ENCODE results near the gene ENTPD8.
"Not testable (repeated sequence)": the region's sequence is repeated elsewhere in the genome, so short reads cannot be mapped to it uniquely, and the experiment has no call there.

ENTPD8 gene

GRCh38 chr9:137475666-137476065, 34.5 kb upstream of the ENTPD8 start:
- DNase-seq (ENCODE audit: low read depth): no peak

DNA sequence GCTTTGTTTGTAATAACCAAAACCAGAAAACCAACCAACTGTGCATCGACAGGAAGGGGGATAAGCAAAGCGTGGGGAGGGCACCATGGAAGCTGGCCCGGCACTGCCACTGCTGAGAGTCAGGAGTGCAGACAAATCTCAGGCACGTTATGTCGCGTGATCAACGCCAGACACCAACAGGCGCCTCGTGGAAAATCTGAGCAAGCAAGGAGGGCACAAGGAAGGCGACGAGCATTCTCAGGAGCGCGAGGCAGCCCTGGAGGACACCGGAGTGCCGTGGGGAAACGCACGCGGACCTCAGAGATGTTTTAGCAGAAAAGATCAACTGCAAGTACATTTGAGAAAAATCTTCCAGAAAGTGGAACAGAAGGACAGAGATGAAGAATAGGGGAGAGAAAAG, 33.1 kb upstream of the ENTPD8 start:
- DNase-seq (ENCODE audit: low read depth): no peak

DNA sequence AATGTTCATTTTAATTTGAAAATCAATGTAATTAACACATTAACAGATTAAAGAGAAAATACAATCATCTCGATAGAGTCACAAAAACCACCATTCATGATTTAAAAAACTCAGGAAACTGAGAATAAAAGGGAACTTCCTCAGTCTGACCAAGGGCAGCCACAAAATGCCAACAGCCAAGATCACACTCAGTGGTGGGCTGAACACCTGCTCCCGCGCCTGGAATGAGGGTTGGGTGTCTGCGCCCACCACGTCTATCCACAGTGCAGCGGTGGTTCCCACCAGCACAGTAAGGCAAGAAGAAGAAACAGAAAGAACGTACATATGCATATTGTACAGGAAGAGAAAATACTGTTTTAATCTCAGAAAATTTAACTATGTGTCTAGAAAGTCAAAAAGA, 29.6 kb upstream of the ENTPD8 start:
- no peak for DNase-seq (ENCODE audit: low read depth)

DNA sequence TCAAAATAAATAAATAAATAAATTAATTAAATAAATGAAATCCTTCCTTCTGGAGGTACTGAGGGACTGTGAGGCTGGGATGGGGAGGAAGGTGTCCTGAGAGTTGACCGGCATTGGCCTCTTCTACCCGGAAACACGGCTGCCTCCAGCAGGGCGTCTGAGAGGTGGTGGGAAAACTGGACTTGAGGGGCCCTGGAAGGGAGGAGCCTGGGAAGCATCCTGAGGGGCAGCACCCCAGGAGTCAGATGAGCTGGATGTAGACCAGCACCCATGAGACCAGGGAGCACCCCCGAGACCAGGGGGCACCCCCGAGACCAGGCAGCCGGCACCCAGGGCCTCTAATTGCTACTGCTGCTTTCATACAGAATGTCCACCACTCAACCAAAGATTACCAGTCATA, 26.7 kb upstream of the ENTPD8 start:
- DNase-seq (ENCODE audit: low read depth): no peak

DNA sequence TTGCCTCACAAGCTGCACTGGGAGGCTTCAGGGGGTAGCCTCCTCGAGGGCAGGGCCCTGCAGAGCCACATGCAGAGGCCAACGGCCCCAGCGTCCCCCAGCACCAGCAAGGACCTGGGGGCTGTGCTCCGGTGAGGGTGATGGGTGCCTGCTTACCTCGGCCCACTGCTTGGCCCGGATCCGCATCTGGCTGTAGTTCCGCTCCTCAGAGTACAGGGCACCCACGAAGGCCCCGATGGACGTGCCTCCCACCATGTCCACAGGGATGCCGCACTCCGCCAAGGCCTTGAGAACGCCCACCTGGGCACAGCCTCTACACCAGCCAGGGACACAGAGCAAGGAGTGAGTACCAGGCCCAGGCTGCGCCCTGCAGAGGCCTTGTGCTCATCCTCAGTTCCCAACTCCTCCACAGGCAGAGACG, 26.0 kb upstream of the ENTPD8 start:
- no peak for DNase-seq (ENCODE audit: low read depth)

DNA sequence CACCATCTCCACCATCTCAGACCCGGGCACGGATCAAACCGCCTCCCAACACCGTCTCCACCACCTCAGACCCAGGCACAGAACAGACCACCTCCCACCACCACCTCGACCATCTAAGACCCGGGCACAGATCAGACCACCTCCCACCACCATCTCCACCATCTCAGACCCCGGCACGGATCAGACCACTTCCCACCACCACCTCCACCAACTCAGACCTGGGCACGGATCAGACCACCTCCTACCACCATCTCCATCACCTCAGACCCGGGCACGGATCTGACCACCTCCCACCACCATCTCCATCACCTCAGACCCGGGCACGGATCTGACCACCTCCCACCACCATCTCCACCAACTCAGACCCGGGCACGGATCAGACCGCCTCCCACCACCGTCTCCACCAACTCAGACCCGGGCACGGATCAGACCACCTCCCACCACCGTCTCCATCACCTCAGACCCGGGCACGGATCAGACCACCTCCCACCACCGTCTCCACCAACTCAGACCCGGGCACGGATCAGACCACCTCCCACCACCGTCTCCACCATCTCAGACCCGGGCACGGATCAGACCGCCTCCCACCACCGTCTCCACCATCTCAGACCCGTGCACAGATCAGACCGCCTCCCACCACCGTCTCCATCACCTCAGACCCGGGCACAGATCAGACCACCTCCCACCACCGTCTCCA, 25.4 kb upstream of the ENTPD8 start:
- DNase-seq (ENCODE audit: low read depth): not testable (repeated sequence)

DNA sequence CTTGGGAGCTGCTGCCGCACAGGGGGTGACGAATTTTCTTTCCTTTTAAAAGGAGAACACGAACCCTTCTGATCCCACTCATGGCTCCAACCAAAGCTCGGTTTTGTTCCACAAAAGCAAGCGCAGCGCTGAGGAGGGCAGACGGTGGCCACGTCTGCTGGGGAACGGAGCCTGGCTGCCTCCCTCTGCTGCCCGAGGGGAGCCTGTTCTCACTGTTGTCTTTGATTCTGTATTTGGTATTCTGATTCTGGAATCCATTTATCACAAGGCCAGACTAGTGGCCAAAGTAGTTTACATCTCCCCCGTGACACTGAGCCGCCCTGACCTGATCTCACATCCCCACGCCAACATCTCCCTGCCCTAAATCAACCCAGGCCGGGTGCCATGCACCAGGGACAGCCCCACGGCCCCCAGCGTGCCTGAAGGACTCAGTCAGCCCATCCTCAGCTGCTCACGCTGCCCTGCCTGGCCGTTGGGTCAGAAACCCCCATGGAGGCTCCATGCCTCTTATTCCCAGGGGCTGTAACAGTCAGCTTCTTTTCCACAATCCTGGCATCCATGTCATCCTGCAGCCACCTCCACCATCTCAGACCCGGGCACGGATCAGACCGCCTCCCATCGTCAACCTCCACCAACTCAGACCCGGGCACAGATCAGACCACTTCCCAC, 24.7 kb upstream of the ENTPD8 start:
- DNase-seq (ENCODE audit: low read depth): no peak

DNA sequence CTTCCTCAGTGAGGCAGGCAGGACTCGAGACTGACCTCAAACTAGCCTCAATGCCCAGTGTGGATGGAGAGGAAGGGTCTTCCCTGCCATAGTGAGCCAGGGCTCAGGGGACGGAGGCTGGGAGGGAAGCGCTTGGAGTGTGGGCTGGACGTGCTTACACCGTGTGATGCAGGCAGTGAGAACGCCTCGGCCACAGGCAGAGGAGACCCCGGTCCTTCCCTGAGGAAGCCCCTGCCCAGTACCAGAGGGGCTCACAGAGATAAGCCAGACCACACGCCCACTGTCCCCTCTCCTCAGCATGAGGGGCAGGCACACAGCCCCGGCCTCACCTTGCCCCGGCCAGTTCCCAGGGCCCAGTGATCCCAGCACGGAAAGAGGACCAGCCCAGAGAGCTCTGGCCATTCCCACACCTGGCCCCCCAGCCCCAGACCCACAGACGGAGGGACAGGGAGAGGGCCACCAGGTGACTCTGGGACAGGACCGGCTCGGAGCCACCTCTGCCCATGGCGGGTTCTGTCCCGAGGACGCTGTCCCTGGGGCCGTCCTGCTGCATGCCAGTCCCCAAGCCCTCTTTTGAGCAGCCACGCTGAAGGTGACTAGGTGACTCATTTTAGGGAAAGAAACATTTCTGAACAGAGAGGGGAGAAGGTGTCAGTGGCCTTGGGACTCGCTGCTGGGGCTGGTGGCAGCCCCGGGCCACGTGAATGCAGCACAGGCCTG, 24.0 kb upstream of the ENTPD8 start:
- no peak for DNase-seq (ENCODE audit: low read depth)

GRCh38 chr9:137464291-137464999, 23.3 kb upstream of the ENTPD8 start:
- no peak for DNase-seq (ENCODE audit: low read depth)

DNA sequence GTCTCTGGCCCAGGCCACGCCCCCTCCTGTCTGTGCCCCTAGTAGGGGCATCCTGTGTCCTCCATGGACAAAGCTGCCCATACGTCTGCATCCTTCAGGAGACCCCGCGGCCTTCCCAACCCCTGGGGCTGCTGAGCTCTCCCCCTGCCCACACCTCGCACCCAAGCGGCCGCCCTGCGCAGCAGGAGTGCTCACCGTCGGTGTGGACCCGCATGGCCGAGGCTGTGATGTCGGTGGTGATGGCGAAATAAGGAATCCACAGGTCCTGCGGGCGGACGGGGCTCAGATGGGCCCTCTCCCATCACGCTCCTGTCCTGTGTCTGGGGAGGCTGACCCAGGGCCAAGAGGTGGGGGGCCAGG, 22.8 kb upstream of the ENTPD8 start:
- no peak for DNase-seq (ENCODE audit: low read depth)

GRCh38 chr9:137462986-137463930, 22.1 kb upstream of the ENTPD8 start:
- DNase-seq (ENCODE audit: low read depth): no peak

- no peak for DNase-seq (ENCODE audit: low read depth)
These were observed 21.3 kb upstream of the ENTPD8 start for GRCh38 chr9:137462396-137462985.

DNA sequence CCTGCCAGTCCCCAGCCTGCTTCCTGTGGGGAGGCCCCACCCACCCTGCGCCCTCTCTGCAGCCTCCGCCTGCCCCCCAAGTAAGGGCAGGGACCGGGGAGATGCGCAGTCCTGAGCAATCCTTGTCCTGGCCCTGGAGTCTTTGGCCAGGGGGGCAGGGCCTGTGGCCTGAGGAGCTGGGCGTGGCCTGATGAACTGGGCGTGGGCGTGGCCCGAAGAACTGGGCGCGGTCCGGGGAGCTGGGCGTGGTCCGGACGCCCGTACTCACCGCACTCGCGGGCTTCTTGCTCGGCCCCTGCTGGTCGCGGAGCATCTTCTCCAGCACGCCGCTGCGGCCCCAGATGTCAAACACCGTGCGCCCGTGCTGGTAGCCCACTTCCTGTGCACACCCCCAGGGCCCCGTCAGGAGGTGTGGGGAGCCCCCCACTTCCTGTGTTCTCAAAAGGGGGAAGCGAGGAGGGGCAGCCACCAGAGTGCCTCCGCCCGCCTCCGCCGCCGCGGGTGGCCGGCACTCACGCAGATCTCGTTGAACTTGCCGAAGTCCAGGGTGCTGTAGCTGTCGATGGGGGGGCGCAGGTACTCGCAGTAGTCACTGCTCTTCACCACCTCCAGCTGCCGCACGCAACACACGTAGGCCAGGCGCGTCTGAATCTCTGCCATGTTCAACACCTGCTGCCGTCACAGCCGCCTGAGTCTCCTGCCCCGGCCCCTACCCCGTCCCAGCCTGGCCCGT, 20.7 kb upstream of the ENTPD8 start:
- no peak for DNase-seq (ENCODE audit: low read depth)

DNA sequence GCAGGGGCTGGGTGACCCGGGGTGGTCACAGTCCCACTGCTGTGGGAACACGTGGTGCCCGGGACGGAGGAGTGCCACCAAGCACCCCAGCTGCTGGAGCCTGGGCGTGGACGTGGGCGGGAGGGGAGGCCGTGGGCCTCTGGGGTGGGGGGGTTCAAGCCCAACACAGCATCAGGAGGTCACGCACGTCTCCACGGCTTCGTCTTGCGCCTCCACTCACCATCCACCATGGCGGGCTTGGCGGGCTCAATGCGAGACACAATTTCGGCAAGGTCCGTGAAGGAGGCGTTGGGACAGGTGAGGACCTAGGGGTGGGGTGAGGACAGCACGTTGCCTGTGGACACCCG, 20.1 kb upstream of the ENTPD8 start:
- DNase-seq (ENCODE audit: low read depth): no peak

- DNase-seq (ENCODE audit: low read depth): no peak
These were observed 19.5 kb upstream of the ENTPD8 start for GRCh38 chr9:137460363-137461315.

DNA sequence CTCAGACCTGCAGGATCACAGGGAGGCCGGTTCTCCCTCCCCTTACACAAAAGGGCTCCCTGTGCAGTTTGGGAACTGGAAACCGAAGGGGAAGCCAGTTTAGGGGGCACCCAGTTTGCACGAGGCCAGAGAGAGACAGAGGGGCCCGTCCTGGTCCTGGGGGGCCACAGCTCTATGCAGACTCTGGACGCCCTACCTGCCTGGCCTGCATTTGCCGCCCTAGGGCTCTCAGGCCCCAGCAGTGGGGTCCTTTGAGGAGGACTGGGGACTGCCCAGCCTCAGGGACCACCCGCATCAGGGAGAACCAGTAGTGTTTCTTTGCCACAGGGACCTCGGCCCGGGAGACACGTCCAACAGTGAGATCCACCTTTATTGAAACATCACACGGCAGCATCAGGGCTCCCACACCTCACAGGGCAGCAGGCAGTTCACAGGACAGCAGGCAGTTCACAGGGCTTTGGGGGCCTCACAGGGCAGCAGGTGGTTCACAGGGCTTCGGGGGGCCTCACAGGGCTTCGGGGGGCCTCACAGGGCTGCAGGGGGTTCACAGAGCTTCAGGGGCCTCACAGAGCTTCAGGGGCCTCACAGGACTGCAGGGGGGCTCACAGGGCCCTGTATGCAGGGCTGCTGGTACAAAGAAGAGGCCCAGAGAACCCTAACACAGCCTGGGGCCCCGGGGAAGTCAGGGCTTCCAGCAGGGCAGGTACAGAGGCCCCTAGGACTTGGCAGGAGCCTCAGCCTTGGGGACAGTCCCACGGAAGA, 18.6 kb upstream of the ENTPD8 start:
- no peak for DNase-seq (ENCODE audit: low read depth)

- peak; percentile 29 for DNase-seq (ENCODE audit: low read depth)
These were observed 18.0 kb upstream of the ENTPD8 start, which contains the start of gene NSMF for GRCh38 chr9:137459152-137459600. TSS of gene NSMF (minus strand) at chr9:137459334. CDS start at chr9:137459102, 232 bp downstream.

Measured in GM04503 (cell line).